ENCODE data around the gene S100A3.

GRCh38 chr1:153539395-153540093 is 9.5 kb downstream of the S100A3 start:
- TF ChIP-seq POLR2A (IDR thresholded peaks at IDR 0.05) (no peak), POLR2AphosphoS5 (IDR thresholded peaks at IDR 0.05) (no peak)
- TF ChIP-seq, protein P1, sequence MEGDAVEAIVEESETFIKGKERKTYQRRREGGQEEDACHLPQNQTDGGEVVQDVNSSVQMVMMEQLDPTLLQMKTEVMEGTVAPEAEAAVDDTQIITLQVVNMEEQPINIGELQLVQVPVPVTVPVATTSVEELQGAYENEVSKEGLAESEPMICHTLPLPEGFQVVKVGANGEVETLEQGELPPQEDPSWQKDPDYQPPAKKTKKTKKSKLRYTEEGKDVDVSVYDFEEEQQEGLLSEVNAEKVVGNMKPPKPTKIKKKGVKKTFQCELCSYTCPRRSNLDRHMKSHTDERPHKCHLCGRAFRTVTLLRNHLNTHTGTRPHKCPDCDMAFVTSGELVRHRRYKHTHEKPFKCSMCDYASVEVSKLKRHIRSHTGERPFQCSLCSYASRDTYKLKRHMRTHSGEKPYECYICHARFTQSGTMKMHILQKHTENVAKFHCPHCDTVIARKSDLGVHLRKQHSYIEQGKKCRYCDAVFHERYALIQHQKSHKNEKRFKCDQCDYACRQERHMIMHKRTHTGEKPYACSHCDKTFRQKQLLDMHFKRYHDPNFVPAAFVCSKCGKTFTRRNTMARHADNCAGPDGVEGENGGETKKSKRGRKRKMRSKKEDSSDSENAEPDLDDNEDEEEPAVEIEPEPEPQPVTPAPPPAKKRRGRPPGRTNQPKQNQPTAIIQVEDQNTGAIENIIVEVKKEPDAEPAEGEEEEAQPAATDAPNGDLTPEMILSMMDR (IDR thresholded peaks at IDR 0.05): no peak

All from gastroesophageal sphincter (tissue), 3 donors.